ENCODE measurements around the gene OR2C1. TPM values are rescaled to one million over a fixed set of nuclear protein-coding genes. Genes with fewer than 3 reads are reported as not detected.

OR2C1 gene
- total and polyA plus RNA-seq, 2 donors (not counting 1 experiment from before 2014, with no cell fraction given) = 0.52 to 0.67 TPM

DNA sequence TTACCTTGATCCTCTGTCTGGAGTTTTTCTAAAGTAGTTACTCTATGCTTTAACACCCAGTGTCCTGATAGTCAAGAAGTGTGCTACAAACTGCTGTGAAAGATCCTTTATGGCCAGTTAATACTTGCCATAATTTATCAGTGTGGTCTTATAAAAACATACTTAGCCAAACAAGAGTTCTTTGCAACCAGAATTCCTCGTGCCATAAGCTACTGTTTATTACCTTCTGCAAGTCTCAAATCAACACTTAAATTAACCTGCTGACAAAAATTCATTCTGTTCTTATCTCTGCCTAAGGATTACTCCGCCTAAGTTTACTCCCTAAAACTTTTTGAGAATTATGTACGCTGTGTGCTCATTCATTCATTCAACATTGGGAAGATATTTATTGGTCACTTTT, 27.6 kb upstream of the OR2C1 start:
- Mint-ChIP-seq H3K9me3 (ENCODE audit: insufficient read depth) (peaks cover 4% of the 10 kb centered on the region), H3K27ac (no peak overlapping the region), H3K27me3 (no peaks in the 10 kb centered on the region), H3K4me3 (no peak overlapping the region), H3K4me1 (no peaks in the 10 kb centered on the region)
- Histone ChIP-seq H3K27ac (ENCODE audit: low read length in 2 of 2) (no peak overlapping the region), H3K27me3 (replicated peaks in 1 of 4; ENCODE audit: control extremely low read depth in 1 of 4, control insufficient read depth in 3 of 4, insufficient read depth in 4 of 4, low read length in 3 of 4) (no peaks in the 10 kb centered on the region), H3K9ac (ENCODE audit: low read length) (no peak overlapping the region), H4K20me1 (ENCODE audit: control insufficient read depth, insufficient read depth, low read length, poor library complexity, severe bottlenecking) (no peaks in the 10 kb centered on the region), H3K4me2 (replicated peaks; ENCODE audit: low read depth, low read length, poor library complexity, severe bottlenecking) (no peak overlapping the region), H3K9me3 (ENCODE audit: control extremely low read depth in 1 of 3, control insufficient read depth in 2 of 3, insufficient read depth in 1 of 3, low read length in 2 of 3) (peaks cover 10 to 17% (median 11%) of the 10 kb centered on the region in 3 donors), H3K4me1 (ENCODE audit: control insufficient read depth in 2 of 2, insufficient read depth in 2 of 2, low read length in 2 of 2) (no peaks in the 10 kb centered on the region), H3K4me3 (ENCODE audit: control extremely low read depth in 1 of 5, extremely low read depth in 1 of 5, insufficient read depth in 1 of 5, low read depth in 2 of 5, low read length in 4 of 5) (no peak overlapping the region), H3K79me2 (ENCODE audit: control insufficient read depth, insufficient read depth, low read length) (no peaks in the 10 kb centered on the region), H2AFZ (ENCODE audit: insufficient read depth, low read depth, low read length, poor library complexity, severe bottlenecking) (no peak overlapping the region), H3K36me3 (replicated peaks in 1 of 2; ENCODE audit: control extremely low read depth in 1 of 2, control insufficient read depth in 1 of 2, extremely low read depth in 1 of 2, insufficient read depth in 2 of 2, low read length in 1 of 2) (no peaks in the 10 kb centered on the region)
- no peak for ATAC-seq (ENCODE audit: low read depth)
- POLR2A ChIA-PET = no interaction called here
- TF ChIP-seq, protein P1, sequence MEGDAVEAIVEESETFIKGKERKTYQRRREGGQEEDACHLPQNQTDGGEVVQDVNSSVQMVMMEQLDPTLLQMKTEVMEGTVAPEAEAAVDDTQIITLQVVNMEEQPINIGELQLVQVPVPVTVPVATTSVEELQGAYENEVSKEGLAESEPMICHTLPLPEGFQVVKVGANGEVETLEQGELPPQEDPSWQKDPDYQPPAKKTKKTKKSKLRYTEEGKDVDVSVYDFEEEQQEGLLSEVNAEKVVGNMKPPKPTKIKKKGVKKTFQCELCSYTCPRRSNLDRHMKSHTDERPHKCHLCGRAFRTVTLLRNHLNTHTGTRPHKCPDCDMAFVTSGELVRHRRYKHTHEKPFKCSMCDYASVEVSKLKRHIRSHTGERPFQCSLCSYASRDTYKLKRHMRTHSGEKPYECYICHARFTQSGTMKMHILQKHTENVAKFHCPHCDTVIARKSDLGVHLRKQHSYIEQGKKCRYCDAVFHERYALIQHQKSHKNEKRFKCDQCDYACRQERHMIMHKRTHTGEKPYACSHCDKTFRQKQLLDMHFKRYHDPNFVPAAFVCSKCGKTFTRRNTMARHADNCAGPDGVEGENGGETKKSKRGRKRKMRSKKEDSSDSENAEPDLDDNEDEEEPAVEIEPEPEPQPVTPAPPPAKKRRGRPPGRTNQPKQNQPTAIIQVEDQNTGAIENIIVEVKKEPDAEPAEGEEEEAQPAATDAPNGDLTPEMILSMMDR (IDR thresholded peaks at IDR 0.05) = no peak
- TF ChIP-seq EZH2 (IDR thresholded peaks at IDR 0.05; ENCODE audit: borderline replicate concordance, insufficient read depth, low read depth, low read length, poor library complexity, severe bottlenecking) = no peak
- CTCF ChIA-PET = no interaction called here
- WGBS (ENCODE audit: insufficient coverage) = 100% methylated on average over 1 of the region's 3 CpGs
- intact Hi-C loops (cut with micrococcal nuclease) = no loop called here
- DNase-seq = no peak

DNA sequence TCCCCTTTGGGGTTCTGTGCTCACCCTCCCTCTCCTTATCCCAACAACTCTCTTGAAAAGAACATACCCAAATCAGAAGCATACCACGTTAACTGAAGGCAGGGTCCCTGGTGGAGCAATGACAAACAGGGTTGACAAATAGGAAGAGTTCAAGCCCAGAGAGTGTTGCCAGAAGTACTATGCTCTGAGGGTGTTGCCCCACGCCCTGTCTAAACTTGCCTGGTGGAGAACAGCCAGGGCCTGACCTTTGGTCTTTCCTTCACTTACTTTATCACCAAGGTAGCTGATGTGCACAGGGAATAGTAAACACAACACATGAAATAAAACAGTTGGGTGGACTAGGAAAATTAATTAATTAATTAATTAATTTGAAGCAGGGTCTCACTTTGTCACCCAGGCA, 27.0 kb upstream of the OR2C1 start:
- Histone ChIP-seq H3K4me2 (replicated peaks; ENCODE audit: low read depth, low read length, poor library complexity, severe bottlenecking) (no peak overlapping the region), H3K9me3 (ENCODE audit: control extremely low read depth in 1 of 3, control insufficient read depth in 2 of 3, insufficient read depth in 1 of 3, low read length in 2 of 3) (peaks cover 6 to 19% (median 10%) of the 10 kb centered on the region in 3 donors), H3K27me3 (replicated peaks in 1 of 4; ENCODE audit: control extremely low read depth in 1 of 4, control insufficient read depth in 3 of 4, insufficient read depth in 4 of 4, low read length in 3 of 4) (no peaks in the 10 kb centered on the region), H3K9ac (ENCODE audit: low read length) (no peak overlapping the region), H4K20me1 (ENCODE audit: control insufficient read depth, insufficient read depth, low read length, poor library complexity, severe bottlenecking) (no peaks in the 10 kb centered on the region), H3K36me3 (replicated peaks in 1 of 2; ENCODE audit: control extremely low read depth in 1 of 2, control insufficient read depth in 1 of 2, extremely low read depth in 1 of 2, insufficient read depth in 2 of 2, low read length in 1 of 2) (no peaks in the 10 kb centered on the region), H3K79me2 (ENCODE audit: control insufficient read depth, insufficient read depth, low read length) (no peaks in the 10 kb centered on the region), H2AFZ (ENCODE audit: insufficient read depth, low read depth, low read length, poor library complexity, severe bottlenecking) (no peak overlapping the region), H3K27ac (ENCODE audit: low read length in 2 of 2) (no peak overlapping the region), H3K4me3 (ENCODE audit: control extremely low read depth in 1 of 5, extremely low read depth in 1 of 5, insufficient read depth in 1 of 5, low read depth in 2 of 5, low read length in 4 of 5) (no peak overlapping the region), H3K4me1 (ENCODE audit: control insufficient read depth in 2 of 2, insufficient read depth in 2 of 2, low read length in 2 of 2) (no peaks in the 10 kb centered on the region)
- Mint-ChIP-seq H3K9me3 (ENCODE audit: insufficient read depth) (peaks cover 5% of the 10 kb centered on the region), H3K27me3 (no peaks in the 10 kb centered on the region), H3K4me1 (no peaks in the 10 kb centered on the region), H3K27ac (no peak overlapping the region), H3K4me3 (no peak overlapping the region)
- POLR2A ChIA-PET = no interaction called here
- DNase-seq = no peak
- CTCF ChIA-PET = no interaction called here
- intact Hi-C loops (cut with micrococcal nuclease) = no loop called here
- WGBS (ENCODE audit: insufficient coverage) = 92% methylated on average over 2 of the region's 2 CpGs
- TF ChIP-seq, protein P1 (IDR thresholded peaks at IDR 0.05) = no peak
- TF ChIP-seq EZH2 (IDR thresholded peaks at IDR 0.05; ENCODE audit: borderline replicate concordance, insufficient read depth, low read depth, low read length, poor library complexity, severe bottlenecking) = no peak
- no peak for ATAC-seq (ENCODE audit: low read depth)

Measured in B cell (primary cell).